Stimulated activated CD4-positive, alpha-beta T cell treated with anti-CD3 and anti-CD28 coated beads, TNF-alpha, amount 100 ng/mL, for 1 hour (primary cell): ENCODE results near the gene DENND1B.

Source experiments
- DNase-seq, 3 donors: peaks; one replicate each; pipeline ENCODE4 v3.0.0-alpha.2; 2020; ENCODE audit warnings: low read depth in 3 of 3, low spot score in 1 of 3

Gene DENND1B, protein sequence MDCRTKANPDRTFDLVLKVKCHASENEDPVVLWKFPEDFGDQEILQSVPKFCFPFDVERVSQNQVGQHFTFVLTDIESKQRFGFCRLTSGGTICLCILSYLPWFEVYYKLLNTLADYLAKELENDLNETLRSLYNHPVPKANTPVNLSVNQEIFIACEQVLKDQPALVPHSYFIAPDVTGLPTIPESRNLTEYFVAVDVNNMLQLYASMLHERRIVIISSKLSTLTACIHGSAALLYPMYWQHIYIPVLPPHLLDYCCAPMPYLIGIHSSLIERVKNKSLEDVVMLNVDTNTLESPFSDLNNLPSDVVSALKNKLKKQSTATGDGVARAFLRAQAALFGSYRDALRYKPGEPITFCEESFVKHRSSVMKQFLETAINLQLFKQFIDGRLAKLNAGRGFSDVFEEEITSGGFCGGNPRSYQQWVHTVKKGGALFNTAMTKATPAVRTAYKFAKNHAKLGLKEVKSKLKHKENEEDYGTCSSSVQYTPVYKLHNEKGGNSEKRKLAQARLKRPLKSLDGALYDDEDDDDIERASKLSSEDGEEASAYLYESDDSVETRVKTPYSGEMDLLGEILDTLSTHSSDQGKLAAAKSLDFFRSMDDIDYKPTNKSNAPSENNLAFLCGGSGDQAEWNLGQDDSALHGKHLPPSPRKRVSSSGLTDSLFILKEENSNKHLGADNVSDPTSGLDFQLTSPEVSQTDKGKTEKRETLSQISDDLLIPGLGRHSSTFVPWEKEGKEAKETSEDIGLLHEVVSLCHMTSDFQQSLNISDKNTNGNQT

DNA sequence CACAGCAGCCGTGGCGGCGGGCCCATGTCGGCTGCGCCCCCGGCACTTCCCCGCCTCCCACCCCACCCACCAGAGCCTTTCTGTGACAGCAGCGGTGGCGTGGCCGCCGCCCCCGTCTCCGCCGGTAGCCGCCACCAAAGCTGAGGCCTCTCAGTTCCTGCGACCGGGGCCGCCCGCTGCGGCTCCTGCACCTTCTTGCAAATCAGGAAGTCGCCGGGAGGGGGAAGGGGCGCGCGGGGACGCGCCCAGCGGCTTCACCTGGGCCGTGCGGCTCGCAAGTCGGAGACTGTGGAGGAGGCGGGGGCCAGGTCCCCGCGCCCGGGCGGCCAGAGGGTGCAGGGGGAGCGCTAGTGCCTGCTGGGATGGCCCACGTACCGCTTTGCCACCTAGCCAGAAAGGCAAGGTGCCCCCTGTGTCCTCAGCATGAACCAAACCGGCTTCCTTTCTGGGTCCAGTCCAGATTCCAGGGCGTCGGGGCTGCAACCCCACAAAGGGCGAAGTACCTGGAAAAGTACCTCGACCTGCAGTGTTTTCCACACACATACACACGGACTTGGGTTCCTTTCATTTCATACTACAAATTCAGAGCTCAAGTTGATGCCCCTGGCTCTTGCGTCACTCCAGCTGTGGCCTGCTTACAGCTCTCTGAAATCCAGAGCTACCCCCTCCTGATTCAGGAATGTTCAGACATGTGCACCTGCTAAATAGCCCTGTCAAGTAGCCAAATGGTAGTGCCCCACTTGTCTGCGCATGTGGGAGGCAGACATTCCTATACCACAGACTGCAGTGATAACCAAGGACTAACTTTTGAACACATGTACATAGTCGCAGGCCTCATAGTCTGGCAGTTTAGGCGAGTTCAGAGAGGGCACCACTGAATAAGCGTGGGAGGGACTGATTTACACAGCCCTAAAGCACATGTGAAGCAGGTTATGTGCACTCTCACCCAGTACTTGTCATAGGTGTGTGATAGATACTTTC lies at the start of gene DENND1B:
Gene DENND1B (minus strand): TSS at position 199 of the 981 bp plus-strand sequence. CDS start 325 bp downstream, outside the sequence.
- peak; percentile 60 to 65 (median 62) for DNase-seq

DNA sequence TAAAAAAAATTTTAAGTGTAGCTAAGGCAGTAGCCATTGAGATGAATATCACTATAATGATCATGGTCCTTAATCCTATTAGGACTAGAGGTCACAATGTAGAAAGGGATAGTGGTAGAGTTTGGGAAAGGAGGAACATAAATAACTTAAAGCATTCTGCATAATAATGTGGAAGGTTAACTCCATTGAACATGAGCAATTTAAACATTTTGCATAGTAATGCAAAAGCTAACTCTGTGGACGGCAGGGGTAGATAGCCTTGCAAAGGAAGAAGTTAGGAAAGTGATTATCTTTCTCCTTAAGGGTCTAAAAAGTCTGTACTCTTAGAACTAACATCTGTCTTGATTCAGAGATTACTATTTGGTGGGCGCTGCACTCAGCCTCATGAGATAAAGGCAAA lies 39.0 kb upstream of the DENND1B start:
- DNase-seq, result no peak

DNA sequence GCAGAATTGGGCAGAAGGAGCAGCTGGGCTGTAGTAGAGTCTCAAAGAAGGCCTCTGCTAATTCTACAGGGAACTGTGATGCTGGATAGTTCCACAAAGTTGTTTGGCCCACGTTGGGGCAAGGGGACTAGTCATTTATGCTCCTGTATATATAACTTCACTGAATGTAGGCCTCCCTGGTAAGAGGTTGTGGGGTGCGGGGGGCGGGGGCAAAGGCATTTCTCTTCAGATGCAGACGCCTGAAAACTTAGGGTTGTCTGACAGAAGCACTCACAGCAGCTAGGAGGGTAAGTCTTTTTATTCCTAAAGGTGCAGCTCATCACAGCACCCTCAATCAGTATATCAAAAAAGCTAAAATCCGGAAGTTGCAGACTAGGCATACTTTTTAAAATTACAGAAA lies 38.5 kb upstream of the DENND1B start:
- DNase-seq, result no peak

DNA sequence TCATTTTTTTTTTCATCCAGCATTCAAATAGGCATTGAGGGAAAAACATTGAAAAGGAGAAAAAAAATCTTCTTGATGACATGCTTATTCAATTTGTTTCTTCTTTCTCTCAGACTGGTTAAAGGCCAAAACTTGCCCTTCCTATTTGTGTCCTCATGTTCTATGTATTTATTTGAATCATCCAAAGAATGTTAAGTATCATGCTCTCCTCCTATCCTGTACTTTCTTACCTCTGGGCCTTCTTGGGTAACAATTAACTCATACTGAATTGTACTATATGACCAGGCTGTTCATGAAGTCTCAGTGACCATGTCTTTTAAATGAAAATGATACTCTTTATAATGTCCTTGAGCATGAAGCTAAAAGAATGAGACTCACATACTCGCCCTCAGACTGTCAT lies 36.5 kb upstream of the DENND1B start:
- no peak for DNase-seq

DNA sequence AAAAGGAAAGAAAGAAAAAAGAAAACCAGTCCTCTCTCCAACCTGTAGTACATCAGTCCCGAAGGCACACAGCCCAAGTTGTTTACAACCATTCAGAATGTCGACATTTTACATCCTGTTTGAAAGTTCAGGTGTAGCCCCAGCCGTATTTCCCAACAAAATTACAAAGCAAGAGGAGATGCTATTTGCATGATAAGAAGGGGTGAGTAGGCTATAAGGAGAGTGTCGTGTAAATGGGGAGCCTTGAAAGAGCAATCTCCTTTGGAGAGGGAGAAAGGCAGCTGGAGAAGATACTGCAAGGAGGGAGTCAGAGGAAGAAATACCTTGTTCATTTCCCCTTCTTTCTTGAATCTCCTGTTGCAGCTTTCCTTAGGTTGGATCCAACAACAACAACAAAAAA lies 35.5 kb upstream of the DENND1B start:
- DNase-seq, result no peak

DNA sequence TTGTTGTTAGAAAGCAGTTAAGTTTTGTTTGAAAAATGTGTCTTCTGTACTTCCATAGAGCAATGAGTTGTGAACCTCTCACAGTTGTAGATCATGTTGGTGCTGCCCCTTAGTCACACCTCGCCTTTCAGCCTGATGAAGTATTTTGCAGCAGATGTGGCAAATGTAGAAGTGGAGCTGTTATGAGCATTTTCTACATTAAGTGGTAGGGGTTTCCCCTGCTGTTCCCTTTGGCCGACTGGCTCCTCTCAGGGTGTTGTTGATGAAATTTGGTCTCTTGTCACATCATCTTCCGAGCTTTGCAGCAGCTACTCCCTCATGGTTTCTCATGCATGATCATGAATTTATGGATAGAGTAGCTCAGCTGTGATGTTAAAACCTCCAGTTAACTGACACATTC lies 33.6 kb upstream of the DENND1B start:
- DNase-seq, result no peak

DNA sequence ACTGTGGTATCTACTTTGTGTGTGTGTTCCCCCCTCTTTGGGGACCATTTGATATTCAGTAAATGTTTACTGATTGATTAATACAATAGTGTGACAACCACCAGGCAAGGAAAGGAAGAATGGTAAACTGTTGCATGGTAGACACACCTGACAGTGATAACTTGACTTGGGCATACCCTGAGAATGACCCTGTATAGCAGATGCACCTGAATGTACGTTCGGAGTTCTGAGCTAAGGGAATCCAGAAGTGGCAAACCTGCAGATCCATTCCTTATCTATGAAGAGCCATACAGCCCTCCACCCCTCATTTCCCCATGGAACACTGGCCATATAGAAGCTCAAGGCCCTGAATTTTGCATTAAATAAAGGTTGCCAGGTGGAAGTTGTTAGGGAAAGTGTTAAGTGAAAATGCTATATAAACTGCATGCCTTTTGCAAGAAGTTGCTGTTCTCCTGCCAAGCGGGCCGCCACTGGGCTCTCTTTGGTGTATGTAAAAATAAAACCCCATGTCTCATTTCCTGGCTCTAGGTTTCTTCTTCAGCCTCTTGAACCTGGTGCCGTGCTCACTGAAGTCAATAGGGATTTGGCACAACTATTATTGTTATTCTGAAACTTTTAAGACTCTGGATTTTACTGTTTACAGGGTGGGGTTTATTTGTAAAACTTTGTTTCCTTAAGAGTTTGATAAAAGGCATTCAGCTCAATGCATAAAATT lies 32.6 kb upstream of the DENND1B start:
- DNase-seq, result no peak

DNA sequence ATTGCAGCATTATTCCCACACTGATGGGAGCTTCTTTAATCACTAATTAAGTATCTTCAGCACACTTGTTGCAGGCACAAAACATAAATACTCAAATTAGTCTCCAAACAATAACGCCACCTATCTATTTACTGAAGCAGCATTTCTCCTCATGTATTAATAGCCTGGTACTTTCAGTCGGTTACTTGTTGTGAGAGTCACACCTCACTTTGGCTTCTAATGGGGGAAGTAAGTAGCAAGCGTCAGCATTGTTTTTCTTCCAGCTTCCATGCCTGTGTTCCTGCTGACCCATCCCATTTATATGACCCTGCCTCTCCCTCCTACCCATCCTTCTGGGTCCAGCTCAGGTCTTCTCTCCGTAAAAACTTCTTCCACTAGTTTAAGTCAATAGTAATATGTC lies 31.9 kb upstream of the DENND1B start:
- no peak for DNase-seq

DNA sequence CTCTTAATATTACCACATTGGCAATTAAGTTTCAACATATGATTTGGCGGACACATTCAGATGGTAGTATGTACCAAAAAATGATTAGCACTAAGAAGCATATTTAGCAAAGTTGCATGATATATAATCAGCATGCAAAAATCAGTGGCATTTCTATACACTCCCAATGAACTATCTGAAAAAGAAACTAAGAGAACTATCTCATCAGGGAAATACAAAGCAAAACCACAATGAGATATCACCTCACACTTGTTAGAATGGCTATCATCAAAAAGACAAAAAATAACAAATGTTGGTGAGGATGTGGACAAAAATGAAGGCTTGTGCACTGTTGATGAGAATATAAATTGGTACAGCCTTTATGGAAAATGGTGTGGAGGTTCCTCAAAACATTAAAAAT lies 31.4 kb upstream of the DENND1B start:
- no peak for DNase-seq

DNA sequence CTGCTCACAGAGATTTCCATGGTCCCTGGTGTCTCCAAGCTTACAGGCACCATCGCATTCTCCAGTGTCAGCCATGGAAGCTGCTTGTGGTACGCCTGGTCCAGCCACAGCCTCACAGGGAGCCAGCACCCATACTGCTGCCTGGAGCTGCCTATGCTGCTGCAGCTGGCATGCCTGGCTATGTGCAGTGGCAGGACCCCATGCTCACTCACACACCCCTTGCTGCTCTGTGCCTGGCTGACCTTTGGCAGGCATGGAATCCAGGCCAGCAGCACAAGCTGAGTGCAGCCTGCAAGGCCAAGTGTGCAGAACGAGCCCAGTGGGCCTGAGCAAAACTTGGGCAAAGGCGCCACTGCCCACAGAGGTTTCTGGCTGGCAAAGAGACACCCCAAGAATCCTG lies 26.4 kb upstream of the DENND1B start:
- DNase-seq, result no peak

DNA sequence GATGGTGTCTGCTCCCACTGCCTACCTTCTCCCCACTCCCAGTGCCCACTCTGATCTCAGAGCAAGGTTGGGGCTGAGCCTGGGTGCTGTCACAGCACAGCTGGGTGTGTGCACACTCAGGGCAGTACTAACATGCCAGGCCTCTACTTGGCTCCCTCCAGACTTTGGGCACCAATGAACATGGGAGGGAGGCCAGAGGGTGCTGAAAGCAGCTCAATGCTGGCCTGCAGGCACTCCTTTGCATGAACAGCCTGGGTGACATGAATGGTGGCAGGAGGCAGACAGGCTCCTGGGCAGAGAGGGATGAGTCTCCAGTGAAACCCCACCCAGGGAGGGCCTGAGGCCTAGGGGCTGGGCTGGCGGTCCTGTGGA lies 25.8 kb upstream of the DENND1B start:
- no peak for DNase-seq

DNA sequence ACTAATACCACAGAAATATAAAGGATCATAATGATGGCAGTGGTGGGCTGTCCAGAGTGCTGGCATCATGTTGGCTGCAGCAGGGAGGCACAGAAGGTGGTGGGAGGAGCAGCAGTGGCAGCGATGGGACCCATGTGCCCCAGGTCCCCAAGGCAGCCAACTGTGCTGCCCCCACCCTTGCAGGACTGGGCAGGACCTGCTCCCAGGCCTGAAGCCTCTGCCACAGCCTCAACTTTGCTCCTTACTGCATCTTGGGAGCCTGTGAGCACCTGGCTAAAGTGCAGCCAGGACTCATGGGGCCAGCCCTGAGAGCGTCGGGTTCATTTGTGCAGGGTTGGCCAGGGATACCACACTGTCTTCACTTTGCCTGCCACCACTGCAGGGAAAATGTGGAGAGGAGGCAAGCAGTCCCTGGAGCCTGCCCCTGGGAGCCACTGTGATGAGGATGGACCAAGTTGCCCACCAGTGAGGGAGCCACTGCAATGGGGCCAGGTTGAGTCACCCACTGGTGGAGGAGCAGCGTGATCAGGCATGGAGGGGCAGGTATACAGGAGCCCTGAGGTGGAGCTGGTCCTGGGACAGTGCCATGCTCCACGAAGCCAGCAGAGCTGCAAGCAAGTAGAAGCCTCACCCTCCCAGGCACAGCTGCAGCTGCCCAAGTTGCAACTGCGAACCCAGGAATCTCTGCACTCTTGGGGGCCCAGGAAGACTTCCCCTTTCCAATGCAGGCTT lies 25.3 kb upstream of the DENND1B start:
- no peak for DNase-seq

DNA sequence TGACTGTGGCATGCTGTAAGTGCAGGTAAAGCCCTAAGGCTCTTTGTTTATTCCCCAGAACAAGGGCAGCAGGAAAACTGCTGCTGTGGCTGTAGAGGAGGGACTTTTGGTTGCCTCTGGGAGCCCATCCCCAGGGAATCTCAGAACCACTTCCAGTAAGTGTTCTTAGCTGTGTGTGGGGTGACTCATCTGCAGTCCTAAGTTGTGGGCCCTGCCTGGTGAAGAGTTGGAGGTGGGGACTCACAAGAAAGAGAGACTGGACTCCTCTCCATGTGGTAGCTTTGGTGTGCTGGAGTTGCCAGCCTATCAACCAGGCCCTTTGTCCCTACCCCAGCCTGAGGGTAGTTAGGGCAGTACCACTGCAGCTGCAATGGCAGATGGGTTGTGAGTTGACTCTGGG lies 24.0 kb upstream of the DENND1B start:
- no peak for DNase-seq

DNA sequence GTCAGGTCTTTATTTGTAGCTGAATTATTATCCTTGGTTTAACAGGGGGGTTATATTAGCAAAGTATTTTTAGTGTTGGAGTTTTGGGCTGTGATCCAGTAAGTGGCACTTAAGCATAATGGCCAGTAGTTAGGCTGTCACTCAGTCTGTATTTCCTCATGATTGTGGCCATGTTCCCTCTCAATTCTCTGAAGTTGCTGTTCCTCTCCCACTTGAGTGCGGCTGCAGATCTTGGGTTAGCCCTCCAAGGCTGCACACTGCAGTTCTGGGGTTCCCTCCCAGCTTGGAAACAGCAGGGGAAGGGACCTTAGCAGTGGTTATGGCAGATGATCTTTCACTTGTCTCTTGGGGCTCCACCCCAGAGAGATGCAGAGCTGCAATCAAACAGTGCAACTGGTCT lies 23.2 kb upstream of the DENND1B start:
- no peak for DNase-seq

DNA sequence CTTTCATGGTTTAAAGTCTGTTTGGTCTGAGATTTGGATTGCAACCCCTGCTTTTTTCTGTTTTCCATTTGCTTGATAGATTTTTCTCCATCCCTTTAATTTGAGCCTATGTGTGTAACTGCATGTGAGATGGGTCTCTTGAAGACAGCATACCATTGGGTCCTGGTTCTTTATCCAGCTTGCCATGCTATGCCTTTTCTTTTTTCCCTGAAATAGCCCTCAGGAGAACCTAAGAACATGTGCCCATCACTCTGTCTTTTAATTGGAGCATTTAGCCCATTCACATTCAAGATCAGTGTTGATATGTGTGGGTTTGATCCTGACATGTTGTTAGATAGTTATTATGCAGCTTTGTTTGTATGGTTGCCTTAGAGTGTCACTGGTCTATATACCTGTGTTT lies 21.7 kb upstream of the DENND1B start:
- DNase-seq, result no peak

DNA sequence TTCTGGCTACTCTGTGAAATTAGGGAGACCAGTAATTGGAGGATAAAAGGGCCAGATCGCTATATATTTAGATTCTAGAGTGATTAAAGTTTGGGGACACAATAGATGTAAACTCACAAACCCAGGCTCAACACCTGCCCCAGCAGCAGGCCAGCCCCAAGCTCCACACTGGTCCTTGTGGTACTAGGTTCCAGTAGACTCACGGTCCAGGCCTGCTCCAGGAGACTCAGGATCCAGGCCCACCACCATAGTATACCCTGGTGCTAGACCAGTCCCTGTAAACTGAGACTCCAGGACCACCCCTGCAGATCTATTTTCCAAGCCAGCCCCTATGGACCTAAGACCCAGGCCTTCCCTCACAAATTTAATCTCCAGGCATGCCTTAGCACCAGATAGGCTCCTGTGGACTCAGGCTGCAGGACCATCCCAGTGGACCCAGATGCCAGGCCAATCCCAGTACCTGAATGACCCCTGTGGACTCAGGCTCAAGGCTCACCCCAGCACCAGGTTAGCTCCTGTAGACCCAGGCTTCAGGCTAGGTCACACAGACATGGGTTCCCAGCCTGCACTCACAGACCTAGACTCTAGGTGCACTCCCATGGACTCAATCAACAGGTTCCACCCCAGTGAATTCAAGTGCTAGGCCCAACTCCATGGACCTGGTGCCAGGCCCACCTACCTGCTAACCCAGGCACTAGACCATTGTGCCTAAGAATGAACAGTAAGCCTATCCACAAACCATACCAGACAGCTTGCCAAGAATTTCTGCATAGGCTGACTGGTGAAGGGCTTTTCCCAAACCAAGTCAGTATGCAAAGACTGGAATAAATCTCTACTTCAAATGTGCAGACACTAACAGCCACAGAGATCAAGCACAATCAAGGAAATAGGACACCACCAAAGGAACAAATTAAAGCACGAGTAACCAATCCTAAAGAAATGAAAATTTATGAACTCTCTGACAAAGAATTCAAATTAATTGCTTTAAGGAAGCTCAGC lies 13.8 kb upstream of the DENND1B start:
- DNase-seq, result no peak

DNA sequence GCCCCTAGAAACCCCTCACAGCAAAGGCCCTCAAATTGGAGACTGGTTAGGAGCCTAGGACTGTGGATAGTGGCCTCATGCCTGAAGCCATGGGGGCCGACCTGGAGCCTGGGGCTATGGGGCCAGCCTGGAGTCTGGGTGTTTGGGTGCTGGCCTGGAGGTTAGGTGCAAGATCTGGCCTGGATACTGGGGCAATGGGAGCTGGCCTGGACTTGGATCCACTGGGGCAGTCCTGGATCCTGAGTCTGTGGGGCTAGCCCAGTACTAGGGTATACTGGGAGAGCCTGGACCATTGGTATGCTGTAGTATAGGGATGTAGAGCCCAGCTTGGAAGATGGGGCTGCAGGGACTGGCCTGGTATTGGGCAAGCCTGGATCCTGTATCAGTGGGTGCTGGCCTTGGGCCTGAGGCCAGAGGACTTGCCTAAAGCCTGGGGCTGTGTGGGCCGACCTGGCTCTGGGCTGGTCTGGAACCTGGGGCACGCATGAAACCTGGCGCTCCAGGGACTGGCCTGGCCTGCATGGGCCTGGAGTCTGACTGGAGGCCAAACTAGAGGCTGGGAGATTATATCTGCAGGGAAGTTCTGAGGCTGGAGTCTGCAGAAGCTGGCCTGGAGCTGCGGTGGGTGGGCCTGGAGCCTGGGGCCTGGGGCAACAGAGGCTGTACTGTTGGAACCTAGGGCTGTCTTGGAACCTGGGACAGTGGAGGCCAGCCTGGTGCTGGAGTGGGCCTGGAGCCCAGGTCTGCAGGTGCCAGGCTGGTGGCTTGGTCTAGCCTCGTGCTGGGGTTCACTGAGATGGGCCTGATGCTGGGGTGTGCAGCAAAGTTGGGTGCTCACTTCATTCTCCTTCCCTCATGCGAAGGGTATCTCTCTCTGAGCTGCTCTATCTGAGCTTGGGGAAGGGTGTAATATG lies 12.6 kb upstream of the DENND1B start:
- DNase-seq, result no peak

DNA sequence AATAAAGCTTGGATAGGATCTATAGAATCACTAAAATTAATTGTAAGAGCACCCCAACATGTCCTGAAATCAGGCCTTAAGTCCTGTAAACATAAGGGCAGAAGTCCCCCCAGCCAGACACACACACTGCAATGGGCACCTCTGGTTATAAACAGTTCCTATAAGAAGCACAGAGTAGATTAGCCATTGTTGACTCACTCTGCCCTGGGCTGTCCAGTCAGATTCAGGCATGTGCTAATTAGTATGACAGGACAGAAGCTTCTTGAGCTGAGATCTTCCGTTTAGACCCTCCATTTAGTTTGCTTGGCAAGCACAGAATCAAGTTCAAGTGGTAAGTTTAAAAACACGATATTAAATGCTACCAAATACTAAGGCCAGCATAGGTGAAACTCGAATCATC lies 11.8 kb upstream of the DENND1B start:
- DNase-seq, result no peak
